HEK293T (cell line): ENCODE measurements around the gene INTS3.
"Not testable (repeated sequence)": the region's sequence is repeated elsewhere in the genome, so short reads cannot be mapped to it uniquely, and the experiment has no call there.

Experiments
- FOXA1 ChIP-seq: fragments of 450-650 bp; IDR thresholded peaks from 2 replicates; pipeline ENCODE4 v1.6.1; 2016; ENCODE audit warnings: mild to moderate bottlenecking
- FOXM1 ChIP-seq: fragments of 450-650 bp; IDR thresholded peaks from 2 replicates; pipeline ENCODE4 v1.6.1; 2017; ENCODE audit warnings: mild to moderate bottlenecking, borderline replicate concordance
- NFRKB ChIP-seq: fragments of 450-650 bp; IDR thresholded peaks from 2 replicates; pipeline ENCODE4 v1.6.1; 2016; ENCODE audit warnings: mild to moderate bottlenecking, moderate library complexity
- ZNF384 ChIP-seq: fragments of 450-650 bp; IDR thresholded peaks from 2 replicates; pipeline ENCODE4 v1.6.1; 2016

GRCh38 chr1:153766663-153767062 lies 38.8 kb downstream of the INTS3 start:
- TF ChIP-seq NFRKB, FOXM1, ZNF384, FOXA1: not testable (repeated sequence)
